ENCODE measurements around the gene NEK6.

NEK6 gene

DNA sequence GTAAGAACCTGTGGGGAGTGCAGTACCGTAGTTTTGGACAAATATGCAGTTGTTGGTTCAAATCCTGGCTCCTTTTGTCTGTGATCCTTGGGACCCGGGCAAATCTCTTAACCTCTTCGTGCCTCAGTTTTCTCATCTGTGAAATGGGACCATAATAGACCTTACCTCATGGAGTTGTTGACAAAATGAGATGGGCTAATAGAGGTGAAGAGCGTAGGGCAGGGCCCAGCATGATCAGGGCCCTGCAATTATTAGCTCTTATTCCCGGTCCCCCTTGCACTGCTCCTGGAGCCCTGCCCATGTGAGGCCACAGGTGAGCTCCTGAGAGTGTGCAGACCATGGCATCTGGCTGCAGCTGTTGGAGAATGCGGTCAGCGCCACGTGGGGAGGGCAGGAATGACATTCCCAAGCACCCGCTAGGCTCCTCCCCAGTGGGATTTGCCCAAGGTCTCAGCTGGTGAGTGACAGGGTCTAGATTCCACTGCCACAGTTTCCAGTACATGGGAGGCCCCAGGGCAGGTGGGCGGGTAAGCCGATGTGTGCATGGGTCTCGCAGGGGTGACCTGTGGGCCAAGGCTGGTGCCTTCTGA lies 41.0 kb downstream of the NEK6 start:
- DNase-seq = no peak

DNA sequence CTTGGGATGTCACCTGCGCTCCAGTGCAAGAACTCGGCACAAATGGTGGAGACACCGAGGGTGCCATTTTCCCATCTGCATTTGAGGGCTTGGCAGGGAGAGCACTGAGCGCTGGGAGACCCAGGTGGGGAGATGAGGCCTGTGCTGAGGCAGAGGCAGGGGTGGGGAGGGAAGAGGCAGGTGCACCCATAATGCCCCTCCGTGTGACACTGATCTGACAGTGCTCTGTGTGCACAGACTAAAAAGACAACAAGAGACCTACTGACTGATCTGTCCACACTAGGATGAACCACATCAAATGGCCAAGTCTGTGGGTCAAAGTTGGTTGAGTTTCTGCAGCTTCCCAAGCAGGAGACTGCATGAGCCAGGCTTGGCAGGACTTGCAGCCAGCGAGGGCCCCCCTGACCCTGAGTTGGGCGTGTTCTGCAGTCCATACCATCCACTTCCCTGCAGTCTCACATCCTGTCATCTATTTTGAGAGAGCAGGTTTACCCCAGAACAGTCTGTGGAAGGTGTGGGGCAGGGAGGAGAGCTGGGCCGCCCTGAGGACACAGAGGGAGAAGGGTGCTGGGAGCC lies 41.9 kb downstream of the NEK6 start:
- no peak for DNase-seq

DNA sequence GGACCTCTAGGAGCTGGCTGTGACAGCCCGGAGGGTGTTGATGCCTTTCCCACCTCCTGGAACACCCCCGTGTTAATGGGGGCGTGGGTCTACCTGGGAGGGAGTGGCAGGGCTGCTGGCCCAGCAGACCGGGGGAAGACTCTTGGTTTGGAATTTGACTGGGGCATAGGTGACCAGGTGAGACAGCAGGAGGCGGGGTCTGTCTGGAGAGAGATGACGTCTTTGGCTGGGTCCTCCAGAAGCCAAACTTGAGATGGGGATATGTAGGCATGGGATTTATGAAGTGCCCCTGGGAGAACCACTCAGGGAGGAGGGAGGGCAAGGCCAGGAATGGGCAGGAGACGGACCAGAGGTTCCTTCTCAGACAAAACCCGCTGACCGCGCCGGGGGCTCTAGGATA lies 42.6 kb downstream of the NEK6 start:
- no peak for DNase-seq

DNA sequence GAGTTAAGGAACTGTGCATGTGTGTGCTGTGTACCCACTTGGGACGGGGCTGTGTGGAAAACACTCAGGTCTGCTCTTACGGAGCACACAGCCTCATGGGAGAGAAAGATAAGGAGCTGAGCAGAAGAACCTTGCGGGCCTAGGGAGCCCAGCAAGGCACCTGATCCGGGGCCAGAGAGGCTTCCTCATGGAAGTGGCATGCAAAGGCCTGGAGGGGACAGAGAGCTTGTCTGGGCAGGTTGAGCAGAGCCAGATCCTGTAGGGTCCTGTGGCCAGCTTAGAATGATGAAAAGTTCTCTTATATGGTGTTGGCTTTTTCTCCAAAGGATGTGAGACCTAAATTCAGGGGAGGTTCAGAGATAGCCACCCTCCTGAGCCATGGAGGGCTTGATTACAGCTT lies 45.2 kb downstream of the NEK6 start:
- DNase-seq = no peak

DNA sequence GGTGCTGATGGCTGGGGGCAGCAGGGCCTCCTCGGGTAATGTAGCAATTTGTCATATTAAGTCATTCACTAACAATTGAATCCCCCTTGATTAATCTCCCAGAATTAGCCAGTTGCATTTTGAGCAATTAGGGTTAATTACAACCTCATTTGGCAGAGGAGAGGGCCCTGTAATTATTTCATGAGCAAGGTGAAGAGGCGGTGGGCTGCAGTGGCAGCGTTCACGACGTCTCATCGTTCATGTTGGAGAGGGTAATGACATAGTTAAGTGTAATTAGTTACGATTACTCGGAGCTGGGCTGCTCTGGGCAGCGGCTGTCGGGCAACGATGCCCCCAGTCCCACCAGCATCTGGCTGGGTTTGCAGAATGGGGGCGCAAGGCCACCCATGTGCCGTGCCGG lies 46.0 kb downstream of the NEK6 start:
- no peak for DNase-seq

DNA sequence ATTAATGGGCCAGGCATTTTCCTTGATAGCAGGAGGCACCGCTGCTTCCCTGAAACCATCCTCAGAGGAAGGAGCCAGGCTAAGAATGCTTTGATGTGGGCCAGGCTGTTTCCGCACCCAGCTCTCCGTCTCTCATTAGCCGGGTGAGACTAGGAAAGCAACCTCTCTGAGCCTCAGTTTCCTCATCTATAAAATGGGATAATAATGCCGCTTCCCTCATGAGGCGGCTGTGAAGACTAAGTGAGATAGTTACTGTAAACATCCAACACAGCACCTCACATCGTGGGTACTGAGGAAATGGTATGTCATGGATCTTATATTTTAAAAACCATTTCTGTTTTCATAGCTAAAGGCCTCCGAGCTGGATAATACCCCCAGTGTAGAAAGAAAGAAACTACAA lies 46.5 kb downstream of the NEK6 start:
- no peak for DNase-seq

DNA sequence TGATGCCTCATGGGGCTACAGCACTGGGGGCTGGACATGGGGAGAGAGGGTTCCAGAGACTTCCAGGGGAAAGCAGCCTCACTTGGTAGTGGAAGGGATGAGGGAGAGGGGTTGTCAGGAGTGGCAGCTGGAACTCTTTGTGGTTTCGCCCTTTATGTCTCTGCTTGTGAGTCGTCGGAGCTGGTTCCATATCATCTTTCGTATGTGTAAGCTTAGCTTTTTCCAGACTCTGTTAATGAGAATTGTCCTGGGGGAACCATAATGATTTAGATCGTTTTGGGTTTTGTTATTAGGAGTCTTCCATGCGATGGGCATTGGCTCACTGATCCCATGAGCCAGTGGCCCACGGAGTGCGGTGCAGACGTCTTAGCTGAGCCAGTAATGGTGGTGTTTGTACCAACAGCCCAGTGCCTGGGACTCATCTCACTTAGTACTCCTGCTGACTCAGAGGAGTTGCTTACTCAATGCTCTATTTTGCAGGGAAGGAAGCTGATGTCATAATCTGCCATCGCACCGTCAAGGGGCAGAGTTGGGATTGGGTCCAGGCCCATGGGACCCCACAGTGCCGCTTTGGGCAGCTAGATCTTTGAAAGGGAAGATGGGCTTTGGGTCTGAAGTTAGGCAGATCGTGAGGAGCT lies 48.5 kb downstream of the NEK6 start:
- no peak for DNase-seq

DNA sequence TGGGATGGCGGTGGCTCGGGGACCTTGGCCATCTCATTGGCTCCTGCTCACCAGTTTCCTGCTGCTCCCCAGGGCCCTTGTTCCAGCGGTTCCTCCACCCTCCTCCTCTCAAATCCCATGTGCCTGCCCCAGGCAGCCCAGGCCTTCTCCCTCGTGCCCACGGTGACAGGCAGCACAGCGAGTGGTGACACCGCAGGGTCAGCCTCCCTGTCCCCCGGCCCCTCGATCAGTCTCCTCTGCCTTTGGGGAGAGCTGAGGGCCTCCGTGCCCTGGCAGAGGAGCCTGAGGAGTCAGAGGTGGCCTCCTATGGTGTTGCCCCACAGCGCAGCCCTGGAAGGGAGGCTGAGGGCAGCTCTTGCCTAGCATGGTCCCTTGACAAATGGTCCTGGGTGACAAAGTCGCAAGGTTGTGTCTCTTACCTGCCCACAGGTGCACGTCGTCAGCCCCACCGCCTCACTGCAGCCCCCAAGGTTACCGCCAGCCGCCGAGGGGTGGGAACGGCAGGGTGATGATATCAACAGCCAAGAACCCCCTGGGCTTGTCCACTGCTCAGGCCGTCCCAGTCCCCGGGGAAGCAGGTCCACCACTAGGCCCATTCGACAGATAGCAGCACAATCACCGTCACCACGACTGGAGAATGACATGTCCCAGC lies 49.8 kb downstream of the NEK6 start:
- no peak for DNase-seq

DNA sequence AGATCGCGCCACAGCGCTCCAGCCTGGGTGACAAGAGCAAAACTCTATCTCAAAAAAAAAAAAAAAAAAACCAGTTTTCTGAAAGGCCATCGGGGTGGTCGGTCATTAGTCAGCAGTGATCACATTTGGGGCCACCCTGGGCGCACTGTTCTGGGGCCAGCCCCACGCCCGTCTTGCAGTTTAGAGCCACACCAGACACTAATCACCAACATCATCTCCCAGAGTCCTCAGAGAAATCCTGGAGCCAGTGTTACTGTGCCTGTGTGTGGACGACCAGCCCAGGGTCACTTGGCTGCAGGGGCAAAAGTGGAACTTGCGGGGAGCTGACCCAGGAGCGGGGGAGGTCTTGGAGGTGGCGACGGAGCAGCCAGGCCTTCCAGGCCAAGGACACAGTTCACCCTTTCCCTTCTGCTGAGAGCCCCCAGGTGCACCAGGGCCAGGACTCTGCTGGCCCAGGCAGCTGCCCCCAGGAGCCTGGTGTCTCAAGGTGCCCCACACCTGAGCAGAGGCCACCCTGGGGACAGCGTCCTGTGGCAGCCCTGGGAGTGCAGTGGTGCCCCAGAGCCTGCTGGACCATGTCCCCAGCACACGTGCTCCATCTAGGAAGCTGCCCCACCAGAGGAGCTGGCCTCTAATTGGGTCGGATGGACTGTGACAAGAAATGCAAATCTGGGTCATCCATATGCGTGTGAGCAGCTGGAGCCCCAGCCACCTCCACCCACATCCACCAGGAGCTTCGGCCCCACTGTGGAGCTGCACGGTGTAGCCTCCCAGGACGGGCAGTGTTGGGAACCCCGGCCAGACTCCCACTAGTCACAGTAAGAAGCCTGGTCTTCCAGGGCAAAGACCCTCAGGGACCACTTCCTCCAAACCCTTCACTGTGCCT lies 51.1 kb downstream of the NEK6 start:
- DNase-seq = no peak

DNA sequence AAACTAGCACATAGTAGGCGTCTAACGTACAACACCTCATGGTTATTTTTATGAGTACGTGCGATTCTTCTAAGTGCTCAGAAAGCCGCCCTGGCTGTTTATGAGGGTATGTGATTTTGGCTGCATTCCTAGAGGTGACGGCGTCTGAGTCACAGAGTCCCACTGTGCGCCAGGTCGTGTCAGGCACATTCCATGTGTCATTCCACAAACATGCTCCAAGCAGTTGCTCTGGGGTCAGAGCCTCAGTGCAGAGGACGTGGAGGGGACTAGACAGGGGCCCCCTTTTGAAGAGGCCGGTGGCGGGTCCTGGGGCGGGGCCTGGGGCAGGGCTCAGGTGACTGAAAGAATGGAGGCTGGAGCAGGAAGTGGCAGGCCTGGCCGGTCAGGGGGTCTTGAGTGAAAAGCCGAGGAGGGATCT lies 51.9 kb downstream of the NEK6 start:
- DNase-seq = no peak

DNA sequence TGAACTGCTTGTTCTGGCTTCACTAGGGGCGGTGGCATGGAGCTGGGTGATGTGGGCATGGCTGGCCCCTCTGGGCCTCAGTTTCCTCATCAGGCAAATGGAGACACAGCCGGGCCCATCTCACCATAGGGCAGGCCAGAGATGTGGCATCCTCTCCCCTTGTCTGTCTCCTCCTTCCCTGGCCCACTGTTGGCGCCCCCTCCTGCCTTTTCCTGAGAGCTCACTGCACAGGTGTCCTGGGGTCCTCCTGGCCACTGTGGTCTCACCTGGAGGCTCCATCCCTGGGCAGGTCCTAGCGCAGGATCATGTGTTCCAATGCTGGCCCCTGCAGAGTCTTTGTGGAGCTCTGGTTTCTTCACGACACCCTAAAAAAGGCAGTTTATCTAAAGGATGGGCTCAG lies 53.5 kb downstream of the NEK6 start:
- DNase-seq = no peak

DNA sequence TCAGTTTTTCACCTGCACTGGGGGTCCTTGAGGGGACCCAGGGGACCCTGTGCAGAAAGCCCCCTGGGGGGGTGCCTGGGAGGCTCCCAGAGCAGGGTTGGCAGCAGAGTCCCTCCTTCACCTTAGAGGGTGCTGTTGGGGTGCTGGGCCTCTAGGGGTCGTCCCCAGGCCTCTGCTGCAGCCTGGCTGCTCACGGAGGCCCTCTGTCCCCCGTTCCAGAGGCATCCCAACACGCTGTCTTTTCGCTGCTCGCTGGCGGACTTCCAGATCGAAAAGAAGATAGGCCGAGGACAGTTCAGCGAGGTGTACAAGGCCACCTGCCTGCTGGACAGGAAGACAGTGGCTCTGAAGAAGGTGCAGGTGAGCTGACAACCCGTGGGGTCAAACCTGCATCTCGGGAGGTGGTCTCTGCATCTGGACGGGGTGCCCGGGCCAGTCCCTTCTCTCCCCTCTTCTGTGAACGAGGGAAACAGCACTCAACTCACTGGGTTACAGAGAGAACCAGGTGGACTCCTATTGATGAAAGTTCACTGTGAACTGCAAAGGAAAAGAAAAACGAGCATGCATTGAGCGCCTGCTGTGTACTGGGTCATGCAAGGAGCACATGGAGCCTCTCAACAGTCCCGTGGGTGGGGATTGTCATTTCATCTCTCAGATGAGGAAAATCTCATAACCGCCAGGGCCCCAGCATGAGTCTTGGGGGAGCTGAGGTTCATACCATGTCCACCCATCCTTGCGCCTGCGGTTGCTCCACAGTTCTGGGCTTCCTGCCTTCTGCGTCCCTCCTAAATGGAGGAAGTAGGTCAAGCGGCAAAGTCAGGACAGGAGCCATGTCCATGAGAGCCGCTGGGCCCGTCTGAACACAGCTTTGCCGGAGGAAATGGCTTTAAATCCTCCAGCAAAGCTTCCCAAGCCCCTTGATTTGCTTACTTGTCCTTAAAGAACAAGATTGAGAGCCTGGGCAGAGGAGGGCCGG lies 54.8 kb downstream of the NEK6 start:
- DNase-seq = no peak

DNA sequence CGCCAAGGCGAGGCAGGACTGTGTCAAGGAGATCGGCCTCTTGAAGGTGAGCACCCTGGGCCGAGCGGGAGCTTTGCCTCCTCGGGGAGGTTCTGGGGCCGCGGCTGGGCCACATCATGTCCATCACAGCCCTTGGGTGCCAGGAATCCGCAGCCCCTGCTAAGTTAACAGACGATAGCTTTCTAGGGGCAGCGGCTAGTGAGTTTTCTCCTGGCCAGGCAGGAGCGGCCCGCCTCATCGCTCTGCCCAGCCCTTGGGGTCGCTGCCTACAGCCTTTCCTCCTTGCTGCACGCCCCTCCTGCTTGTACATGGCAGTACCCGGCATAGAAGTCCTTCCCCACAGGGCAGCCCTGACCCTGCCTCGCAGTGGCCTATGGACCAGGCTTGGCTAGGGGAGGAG lies 56.2 kb downstream of the NEK6 start:
- no peak for DNase-seq

DNA sequence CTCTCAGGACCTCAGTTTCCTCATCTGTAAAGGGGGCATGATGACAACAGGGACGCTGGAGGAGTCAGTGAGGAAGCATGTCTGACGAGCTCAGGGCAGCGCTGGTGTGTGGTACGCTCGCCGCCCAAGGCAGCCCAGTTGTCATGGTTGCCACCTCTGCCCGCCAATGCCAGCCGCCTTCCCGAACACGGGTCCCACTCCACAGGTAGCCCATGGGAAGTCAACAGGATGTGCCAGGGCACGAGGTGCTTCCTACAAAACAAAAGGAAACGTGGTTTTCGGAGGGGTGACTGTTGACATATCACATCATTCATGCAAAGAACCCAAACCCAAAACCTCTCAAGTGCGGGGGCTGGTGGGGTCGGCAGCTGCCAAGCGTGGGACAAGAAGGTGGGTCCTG lies 58.1 kb downstream of the NEK6 start:
- no peak for DNase-seq

DNA sequence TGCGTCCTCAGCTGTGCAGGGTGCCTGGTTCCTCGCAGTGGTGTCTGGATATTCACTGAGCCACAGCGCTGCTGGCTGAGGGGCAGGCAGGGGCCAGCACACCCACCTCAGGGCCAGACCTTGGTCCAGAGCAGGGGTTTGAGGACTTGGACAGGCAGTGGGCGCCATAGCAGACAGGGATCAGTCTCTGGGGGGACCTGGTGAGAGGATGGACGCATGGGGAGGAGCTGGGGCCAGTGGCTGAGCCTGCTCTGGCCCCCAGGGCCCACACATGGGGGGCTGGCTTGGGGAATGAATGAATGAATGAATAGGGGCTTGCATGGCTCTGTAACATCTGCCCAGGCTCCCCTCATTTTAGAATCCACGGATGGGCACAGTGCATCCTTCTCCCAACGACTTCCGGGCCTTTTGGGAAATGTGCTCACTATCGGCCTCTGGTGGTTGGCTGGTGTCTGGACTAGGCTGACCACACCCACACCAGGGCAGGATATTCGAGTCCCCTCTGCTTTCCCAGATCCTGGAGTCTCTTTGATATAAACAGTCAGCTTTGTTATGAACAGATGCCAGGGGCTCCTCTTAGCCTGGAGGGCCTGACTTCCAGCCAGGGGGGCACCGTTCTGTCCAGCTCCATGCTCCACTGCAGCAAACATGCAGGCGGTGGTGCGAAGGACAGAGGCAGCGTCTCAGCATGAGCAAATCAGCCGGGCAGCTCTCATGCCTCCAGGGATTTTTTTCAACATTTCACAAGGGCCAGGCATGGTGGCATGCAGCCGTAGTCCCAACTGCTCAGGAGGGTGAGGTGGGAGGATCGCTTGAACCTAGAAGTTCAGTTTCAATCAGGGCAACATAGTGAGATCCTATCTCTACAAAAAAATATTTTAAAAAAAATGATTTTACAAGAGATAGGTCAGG lies 62.6 kb downstream of the NEK6 start:
- DNase-seq = no peak

DNA sequence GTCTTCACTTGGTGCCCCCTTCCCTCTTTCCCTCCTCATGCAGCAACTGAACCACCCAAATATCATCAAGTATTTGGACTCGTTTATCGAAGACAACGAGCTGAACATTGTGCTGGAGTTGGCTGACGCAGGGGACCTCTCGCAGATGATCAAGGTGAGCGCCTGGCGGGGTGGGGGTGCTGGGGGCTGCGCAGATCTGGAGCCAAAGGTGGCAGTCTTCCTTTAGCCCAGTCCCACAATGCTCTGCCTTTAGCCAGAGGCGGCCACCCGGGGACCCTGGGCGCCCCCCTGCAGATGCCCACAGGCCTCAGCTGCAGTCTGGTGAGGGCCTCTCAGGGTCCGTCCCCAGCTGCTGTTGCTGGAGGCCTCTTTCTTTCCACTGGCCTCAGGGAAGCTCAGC lies 63.7 kb downstream of the NEK6 start:
- no peak for DNase-seq

DNA sequence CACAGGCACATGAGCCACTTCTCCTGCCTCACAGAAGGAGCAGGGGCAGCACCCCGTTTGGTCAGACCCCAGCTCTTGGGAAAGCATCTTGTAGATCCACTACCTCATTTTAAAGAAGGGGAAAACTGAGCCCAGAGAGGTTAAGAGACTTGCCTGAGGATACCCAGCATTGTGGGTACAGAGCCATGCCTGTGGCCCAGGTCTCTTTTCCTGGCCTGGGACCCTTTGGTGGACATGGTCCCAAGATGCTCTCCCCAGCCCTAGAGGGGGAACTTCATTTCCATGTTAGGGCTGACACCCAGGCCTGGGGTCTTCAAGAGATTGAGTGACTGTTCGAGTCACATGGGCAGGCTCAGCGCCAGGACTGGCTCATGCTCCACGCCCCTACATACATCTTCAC lies 64.2 kb downstream of the NEK6 start:
- DNase-seq = no peak

DNA sequence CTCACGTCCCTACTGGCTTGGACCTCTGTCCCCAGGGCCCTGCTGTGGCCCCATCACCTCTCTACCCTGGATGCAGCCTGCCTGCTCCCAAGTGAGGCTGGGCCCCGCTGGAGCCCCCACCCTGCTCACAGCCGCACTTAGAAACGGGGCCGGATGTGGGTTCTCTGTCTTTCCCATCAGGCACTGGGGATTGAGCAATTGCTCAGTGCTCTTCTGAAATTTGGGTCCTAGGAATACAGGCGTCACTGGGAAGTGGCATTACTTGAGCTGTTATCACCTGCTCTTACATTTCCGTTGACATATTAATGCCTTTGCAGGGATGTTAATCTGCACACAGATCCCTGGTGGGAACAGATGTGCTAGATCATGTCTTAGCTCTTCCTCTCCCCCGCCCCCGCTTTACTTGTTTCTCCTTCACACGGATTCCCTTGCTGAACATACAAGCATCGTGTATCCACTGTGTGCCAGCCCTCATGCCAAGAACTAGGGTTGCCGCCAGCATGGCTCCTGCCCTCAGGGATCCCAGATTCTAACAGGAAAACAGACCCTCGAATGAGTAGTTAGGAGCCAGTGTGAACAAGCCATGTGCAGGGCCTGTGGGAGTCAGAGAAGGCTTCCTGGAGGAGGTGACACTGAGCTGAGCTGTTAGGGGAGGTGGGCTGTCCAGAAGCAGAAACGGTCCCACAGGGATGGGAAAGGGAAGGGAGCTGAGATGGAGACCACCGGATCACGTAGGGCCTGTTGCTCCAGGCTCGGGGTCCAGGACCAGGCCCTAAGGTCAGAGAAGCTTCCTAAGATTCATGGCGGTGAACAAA lies 65.1 kb downstream of the NEK6 start:
- no peak for DNase-seq

DNA sequence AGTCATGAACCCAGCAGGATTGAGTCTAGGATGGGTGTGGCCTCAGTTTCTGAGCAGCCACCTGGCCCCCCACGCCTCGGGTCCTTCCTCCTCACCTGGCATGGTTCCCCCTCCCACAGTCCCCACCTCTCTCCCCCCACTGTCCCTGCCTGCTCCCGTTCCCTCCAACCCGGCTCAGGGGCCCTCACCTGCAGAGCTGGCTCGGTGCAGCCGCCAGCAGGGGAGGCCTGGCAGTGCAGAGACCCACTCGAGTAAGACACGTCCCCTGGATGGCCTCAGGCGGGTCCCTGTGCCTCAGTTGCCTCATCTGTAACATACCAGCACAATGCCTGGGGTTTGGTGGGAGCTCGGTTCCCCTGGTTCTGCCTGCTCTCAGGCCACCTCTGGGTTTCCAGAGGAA lies 66.2 kb downstream of the NEK6 start:
- no peak for DNase-seq

DNA sequence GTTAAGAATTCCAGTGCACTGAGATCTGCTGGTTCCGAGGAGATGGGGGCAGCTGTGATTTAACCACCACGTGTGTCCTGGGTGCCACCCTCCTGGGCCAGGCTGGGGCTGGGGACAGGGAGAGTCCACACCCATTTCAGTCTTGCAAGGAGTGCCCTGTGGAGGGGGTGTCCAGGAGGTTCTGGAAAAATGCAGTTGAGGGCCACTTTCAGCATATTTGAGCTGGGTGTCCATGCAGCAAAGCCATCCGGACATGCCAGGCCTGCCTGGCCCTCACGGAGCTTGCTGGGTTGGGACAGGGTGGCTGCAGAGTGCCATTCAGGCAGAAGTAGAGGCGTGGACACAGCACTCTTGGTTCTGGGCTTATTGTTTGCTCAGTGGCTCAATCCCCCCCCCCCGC lies 68.1 kb downstream of the NEK6 start:
- no peak for DNase-seq
